NCI-H82 treated with DMSO at 0.1 percent for 48 hours (cell line): ENCODE results near the gene HSD17B7.
"Not testable (repeated sequence)": the region's sequence is repeated elsewhere in the genome, so short reads cannot be mapped to it uniquely, and the experiment has no call there.

ENCODE experiments used
- DNase-seq: peaks from one replicate; lab custom pipeline; 2025; ENCODE audit not compliant: unreplicated experiment; lab: John Stamatoyannopoulos, UW

Gene HSD17B7

GRCh38 chr1:162790303-162790984, at the start of gene HSD17B7:
Gene HSD17B7 (plus strand): TSS chr1:162790702. CDS start chr1:162790801, 99 bp downstream.
- DNase-seq = peak; percentile 91

GRCh38 chr1:162740755-162741154, 49.7 kb upstream of the HSD17B7 start:
- no peak for DNase-seq

- DNase-seq = no peak
These were observed 48.9 kb upstream of the HSD17B7 start for GRCh38 chr1:162741574-162741973.

- DNase-seq = not testable (repeated sequence)
These were observed 44.1 kb upstream of the HSD17B7 start for GRCh38 chr1:162746264-162746942.

- DNase-seq = no peak
These were observed 37.4 kb upstream of the HSD17B7 start for GRCh38 chr1:162753001-162753658.

GRCh38 chr1:162753998-162754585, 36.4 kb upstream of the HSD17B7 start:
- DNase-seq = no peak

- DNase-seq = no peak
These were observed 35.2 kb upstream of the HSD17B7 start for GRCh38 chr1:162755306-162755705.

- no peak for DNase-seq
These were observed 34.0 kb upstream of the HSD17B7 start for GRCh38 chr1:162756523-162756922.

- DNase-seq = no peak
These were observed 33.0 kb upstream of the HSD17B7 start for GRCh38 chr1:162757476-162757875.

- no peak for DNase-seq
These were observed 24.7 kb upstream of the HSD17B7 start for GRCh38 chr1:162765788-162766187.

- DNase-seq = no peak
These were observed 17.8 kb upstream of the HSD17B7 start for GRCh38 chr1:162772571-162773154.

GRCh38 chr1:162774007-162774406, 16.5 kb upstream of the HSD17B7 start:
- no peak for DNase-seq

GRCh38 chr1:162779043-162779442, 11.5 kb upstream of the HSD17B7 start:
- no peak for DNase-seq

- no peak for DNase-seq
These were observed 7.8 kb upstream of the HSD17B7 start for GRCh38 chr1:162782671-162783070.

GRCh38 chr1:162784926-162785325, 5.6 kb upstream of the HSD17B7 start:
- not testable (repeated sequence) for DNase-seq

GRCh38 chr1:162788783-162789182, 1.7 kb upstream of the HSD17B7 start:
- not testable (repeated sequence) for DNase-seq

GRCh38 chr1:162790985-162791357, 469 bp downstream of the HSD17B7 start:
- DNase-seq = not testable (repeated sequence)

- not testable (repeated sequence) for DNase-seq
These were observed 3.8 kb downstream of the HSD17B7 start for GRCh38 chr1:162794284-162794683.

- DNase-seq = not testable (repeated sequence)
These were observed 6.2 kb downstream of the HSD17B7 start for GRCh38 chr1:162796617-162797279.

- DNase-seq = peak; percentile 42
These were observed 9.7 kb downstream of the HSD17B7 start for GRCh38 chr1:162799995-162800830.
